K562 (cell line): ENCODE data around the gene HYOU1. TPM values are rescaled to one million over a fixed set of nuclear protein-coding genes. Genes with fewer than 3 reads are reported as not detected.
A peak's percentile ranks its signal among the peaks of the same experiment; 100 is the strongest.
"Not testable (repeated sequence)": the region's sequence is repeated elsewhere in the genome, so short reads cannot be mapped to it uniquely, and the experiment has no call there.

ENCODE experiments used
- ATAC-seq: fragments of 200-7000 bp; cut with Tn5 transposase; 3 replicates; pipeline ENCODE4 v1.9.1; 2020; ENCODE audit warnings: moderate library complexity
- BruUV-seq: library from RNA; stranded (reverse); fragments of 400-500 nt; replicated peaks from 2 replicates; lab custom pipeline; 2021; lab: Mats Ljungman, UMichigan
- CTCF ChIA-PET: fragments of 300-600 bp; formaldehyde crosslinking; extraction: SDS; loops from one replicate; lab custom pipeline; 2021; ENCODE audit warnings: low intra/inter-chr PET ratio; lab: Yijun Ruan, JAX
- POLR2A ChIA-PET: fragments of 300-600, 350-650 bp; sonication (Branson Sonifier 250); formaldehyde crosslinking; extraction: SDS; loops from one replicate; lab custom pipeline; 2021; ENCODE audit warnings: antibody characterized with exemption, inconsistent platforms; lab: Yijun Ruan, JAX
- DNase-seq, 4 experiments: peaks; one replicate each; pipeline versions ENCODE4 v3.0.0 to v3.0.0-alpha.2; 2011 to 2018; ENCODE audit warnings: low spot score in 3 of 4, mixed read lengths in 3 of 4; ENCODE audit errors: extremely low read depth in 1 of 4
- FAIRE-seq: peaks from 2 replicates; lab custom pipeline; 2011; peaks lifted over from hg19 to GRCh38; lab: Jason Lieb, UNC
- H2AFZ ChIP-seq: 2 replicates; pipeline ENCODE4 v1.6.0; 2011; ENCODE audit warnings: low read depth, low read length, control low read depth, inconsistent platforms
- H3K27ac ChIP-seq: fragments of 200-600 bp; 3 replicates; pipeline ENCODE4 v1.8.0; 2011; ENCODE audit warnings: low read depth, mild to moderate bottlenecking, control low read depth, inconsistent platforms, low read length, moderate library complexity, mixed read lengths; ENCODE audit errors: extremely low read depth
- H3K27me3 ChIP-seq, 2 experiments: fragments of 300-600 bp in 1 of 2; 2 replicates in 1 of 2; 3 replicates in 1 of 2; pipeline versions ENCODE4 v1.6.0 to v1.8.0; 2011; ENCODE audit warnings: inconsistent platforms in 2 of 2, low read length in 2 of 2, mild to moderate bottlenecking in 1 of 2, mixed read lengths in 1 of 2, moderate library complexity in 1 of 2; ENCODE audit not compliant: control insufficient read depth in 2 of 2, insufficient read depth in 2 of 2
- H3K36me3 ChIP-seq: fragments of 300-600 bp; 3 replicates; pipeline ENCODE4 v1.8.0; 2011; ENCODE audit warnings: mild to moderate bottlenecking, low read length, inconsistent platforms; ENCODE audit not compliant: control insufficient read depth, insufficient read depth
- H3K4me1 ChIP-seq, 2 experiments: fragments of 200-600 bp in 1 of 2; replicated peaks in 1 of 2; 2 replicates in 1 of 2; 3 replicates in 1 of 2; pipeline versions ENCODE4 v1.5.1 to v1.8.0; 2011; ENCODE audit warnings: inconsistent platforms in 2 of 2, low read length in 2 of 2, mild to moderate bottlenecking in 1 of 2, mixed read lengths in 1 of 2, moderate library complexity in 1 of 2; ENCODE audit not compliant: control insufficient read depth in 2 of 2, insufficient read depth in 2 of 2
- H3K4me2 ChIP-seq: 2 replicates; pipeline ENCODE4 v1.6.1; 2011; ENCODE audit warnings: low read length, control low read depth, inconsistent platforms, mixed read lengths; ENCODE audit not compliant: insufficient read depth
- H3K4me3 ChIP-seq: fragments of 200-600 bp; sonication (generic), shearing (Covaris generic); 2 replicates; pipeline ENCODE4 v1.5.1; 2016; ENCODE audit warnings: control low read depth, inconsistent platforms
- H3K79me2 ChIP-seq: fragments of 200-600 bp; 3 replicates; pipeline ENCODE4 v1.8.0; 2011; ENCODE audit warnings: low read length, inconsistent platforms; ENCODE audit not compliant: control insufficient read depth, insufficient read depth
- H3K9ac ChIP-seq, 2 experiments: 2 replicates each; pipeline versions ENCODE4 v1.6.0 to v1.6.1; 2011; ENCODE audit warnings: low read depth in 2 of 2, low read length in 2 of 2, control low read depth in 1 of 2, inconsistent platforms in 1 of 2, mild to moderate bottlenecking in 1 of 2, mixed read lengths in 1 of 2; ENCODE audit not compliant: insufficient read depth in 1 of 2
- H3K9me1 ChIP-seq: one replicate; pipeline ENCODE4 v1.6.0; 2011; ENCODE audit warnings: inconsistent platforms, mild to moderate bottlenecking, low read length, moderate library complexity; ENCODE audit not compliant: control insufficient read depth, insufficient read depth
- H3K9me3 ChIP-seq: replicated peaks from 2 replicates; pipeline ENCODE4 v1.5.1; 2011; ENCODE audit warnings: low read depth, low read length, inconsistent platforms; ENCODE audit not compliant: control insufficient read depth, insufficient read depth
- H4K20me1 ChIP-seq: replicated peaks from 2 replicates; pipeline ENCODE4 v1.6.1; 2011; ENCODE audit warnings: low read length, inconsistent platforms, mixed read lengths; ENCODE audit not compliant: control insufficient read depth, insufficient read depth
- ZBTB33 ChIP-seq: sonication (generic); formaldehyde crosslinking; IDR thresholded peaks from 2 replicates; pipeline ENCODE4 v1.8.1; 2023; ENCODE audit warnings: mild to moderate bottlenecking, missing genetic modification reagents
- ZNF592 ChIP-seq: fragments of 450-650 bp; IDR thresholded peaks from 2 replicates; pipeline ENCODE4 v1.6.1; 2017; ENCODE audit warnings: antibody characterized with exemption, mild to moderate bottlenecking
- WGBS: fragments of 100-300 bp; shearing (Covaris generic); methylation state at CpG from one replicate; pipeline ENCODE4 v1.1.6; 2016; ENCODE audit warnings: low coverage, mixed read lengths; ENCODE audit not compliant: insufficient coverage; ENCODE audit errors: missing lambda C conversion rate; 5-methylcytosine and 5-hydroxymethylcytosine counted together
- in situ Hi-C: fragments of 300-500 bp; cut with MboI; formaldehyde crosslinking; loops from 4 replicates; pipeline ENCODE4 v1.15.0; 2018; ENCODE audit warnings: inconsistent platforms, mixed read lengths
- intact Hi-C: fragments of 100-400 bp; cut with micrococcal nuclease; formaldehyde crosslinking; loops from 2 replicates; pipeline ENCODE4 v1.14.2; 2022
- polyA plus RNA-seq, 8 experiments: library from polyadenylated mRNA; depleted of rRNA in 4 of 8; stranded (reverse) in 5 of 8; unstranded in 3 of 8; fragments of >200 nt; fragmentation: Nextera tagmentation in 2 of 8; fragmentation: Illumina TruSeq in 1 of 8; extraction: Ambion mirVana in 2 of 8; extraction: Trizol in 1 of 8; gene quantifications; 2 replicates each; pipeline versions ENCODE4 v1.2.1 to v1.2.3, GENCODE V29; 2011 to 2014; ENCODE audit warnings: inconsistent platforms in 1 of 8, missing spikeins in 1 of 8
- total RNA-seq, 7 experiments: library from RNA; depleted of rRNA in 6 of 7; stranded (reverse); fragments of >200 nt in 6 of 7; fragmentation: Illumina TruSeq in 2 of 7; extraction: Trizol in 2 of 7; gene quantifications; 2 replicates each; pipeline versions ENCODE4 v1.2.1 to v1.2.3, GENCODE V29; 2011 to 2021; ENCODE audit warnings: low replicate concordance in 1 of 7

HYOU1 gene
- total and polyA plus RNA-seq, 9 of the 15 experiments (the other 6 are each of a cell fraction or from before 2014, with no cell fraction given): 19.5 to 197 (median 128) TPM

- H3K4me1 ChIP-seq: peaks cover 27 to 28% of the 10 kb centered on the region in 2 experiments; a peak in 4 of 5 replicates
- TF ChIP-seq ZNF592 (0 out of 2 replicates have a peak, but pooled peaks have one; percentile 2), ZBTB33 (CRISPR knock-in tag) (peak; percentile 78)
- H3K27ac ChIP-seq, H2AFZ ChIP-seq, H3K4me3 ChIP-seq, BruUV-seq, intact Hi-C loops, POLR2A ChIA-PET, H3K4me2 ChIP-seq, DNase-seq, FAIRE-seq, H4K20me1 ChIP-seq, H3K9ac ChIP-seq, ATAC-seq, in situ Hi-C loops, H3K9me1 ChIP-seq, CTCF ChIA-PET, H3K27me3 ChIP-seq, H3K9me3 ChIP-seq: not testable (repeated sequence)
- H3K79me2 ChIP-seq: peaks cover 52% of the 10 kb centered on the region
- WGBS: no CpG with 5 or more reads among the region's 35 CpGs
- H3K36me3 ChIP-seq: peaks cover 25% of the 10 kb centered on the region
These were observed 2.1 kb upstream of the HYOU1 start for GRCh38 chr11:119059128-119059527.
